Stimulated activated CD8-positive, alpha-beta memory T cell treated with anti-CD3 and anti-CD28 coated beads, Interleukin-12 subunit alpha, Interleukin-12 subunit beta, amount 100 ng/mL, for 4 hours (primary cell): Measurements from ENCODE around the gene BTBD9.
"Not testable (repeated sequence)": the region's sequence is repeated elsewhere in the genome, so short reads cannot be mapped to it uniquely, and the experiment has no call there.

Source experiments
- DNase-seq: peaks from one replicate; pipeline ENCODE4 v3.0.0-alpha.2; 2020; ENCODE audit warnings: low read depth

The BTBD9 gene

GRCh38 chr6:38387461-38387860 lies 252.3 kb downstream of the BTBD9 start:
- no peak for DNase-seq

- no peak for DNase-seq
Measured at GRCh38 chr6:38378801-38379200, 260.9 kb downstream of the BTBD9 start.

- no peak for DNase-seq
Measured at GRCh38 chr6:38375937-38376336, 263.8 kb downstream of the BTBD9 start.

- DNase-seq: no peak
Measured at GRCh38 chr6:38375341-38375740, 264.4 kb downstream of the BTBD9 start.

- no peak for DNase-seq
Measured at GRCh38 chr6:38371881-38372280, 267.8 kb downstream of the BTBD9 start.

GRCh38 chr6:38370653-38371601 lies 268.8 kb downstream of the BTBD9 start:
- no peak for DNase-seq

GRCh38 chr6:38367231-38367630 lies 272.5 kb downstream of the BTBD9 start:
- no peak for DNase-seq

GRCh38 chr6:38366234-38366633 lies 273.5 kb downstream of the BTBD9 start:
- no peak for DNase-seq

GRCh38 chr6:38364775-38365174 lies 275.0 kb downstream of the BTBD9 start:
- DNase-seq: no peak

- DNase-seq: no peak
Measured at GRCh38 chr6:38364127-38364526, 275.6 kb downstream of the BTBD9 start.

- no peak for DNase-seq
Measured at GRCh38 chr6:38355519-38355918, 284.2 kb downstream of the BTBD9 start.

GRCh38 chr6:38354905-38355304 lies 284.8 kb downstream of the BTBD9 start:
- no peak for DNase-seq

GRCh38 chr6:38354037-38354381 lies 285.7 kb downstream of the BTBD9 start:
- no peak for DNase-seq

- no peak for DNase-seq
Measured at GRCh38 chr6:38353310-38354036, 286.3 kb downstream of the BTBD9 start.

GRCh38 chr6:38352636-38353035 lies 287.1 kb downstream of the BTBD9 start:
- no peak for DNase-seq

- DNase-seq: no peak
Measured at GRCh38 chr6:38350942-38351341, 288.8 kb downstream of the BTBD9 start.

GRCh38 chr6:38350220-38350619 lies 289.5 kb downstream of the BTBD9 start:
- no peak for DNase-seq

GRCh38 chr6:38349795-38350194 lies 289.9 kb downstream of the BTBD9 start:
- no peak for DNase-seq

- DNase-seq: no peak
Measured at GRCh38 chr6:38349221-38349620, 290.5 kb downstream of the BTBD9 start.

- DNase-seq: no peak
Measured at GRCh38 chr6:38348371-38348770, 291.4 kb downstream of the BTBD9 start.

- not testable (repeated sequence) for DNase-seq
Measured at GRCh38 chr6:38347829-38348228, 291.9 kb downstream of the BTBD9 start.

- DNase-seq: no peak
Measured at GRCh38 chr6:38346291-38347079, 293.2 kb downstream of the BTBD9 start.

- DNase-seq: no peak
Measured at GRCh38 chr6:38345586-38345985, 294.1 kb downstream of the BTBD9 start.
